HepG2 (cell line): ENCODE measurements around the gene GCM1. TPM values are rescaled to one million over a fixed set of nuclear protein-coding genes. Genes with fewer than 3 reads are reported as not detected.

Experiments used
- BCLAF1 ChIP-seq: fragments of 450-650 bp; IDR thresholded peaks from 2 replicates; pipeline ENCODE4 v1.6.1; 2017; ENCODE audit warnings: mild to moderate bottlenecking
- CCAR2 ChIP-seq: fragments of 200-400 bp; formaldehyde crosslinking; optimal IDR thresholded peaks from 2 replicates; pipeline ENCODE3; 2018; ENCODE audit warnings: low read depth, mild to moderate bottlenecking, low read length, moderate library complexity
- HMG20B ChIP-seq: conservative IDR thresholded peaks from 2 replicates; pipeline ENCODE4 v1.6.1; 2016; ENCODE audit warnings: missing genetic modification reagents, missing compliant biosample characterization
- HNRNPLL ChIP-seq: fragments of 200-400 bp; formaldehyde crosslinking; IDR thresholded peaks from 2 replicates; pipeline ENCODE4 v1.6.1; 2017; ENCODE audit warnings: mild to moderate bottlenecking, low read depth, low read length; ENCODE audit not compliant: poor library complexity, severe bottlenecking
- JUND ChIP-seq: sonication (generic); formaldehyde crosslinking; IDR thresholded peaks from 2 replicates; pipeline ENCODE4 v1.8.0; 2022; ENCODE audit warnings: mild to moderate bottlenecking, missing genetic modification reagents
- LBX2 ChIP-seq: sonication (generic); formaldehyde crosslinking; IDR thresholded peaks from 2 replicates; pipeline ENCODE4 v1.5.0; 2020; ENCODE audit warnings: missing genetic modification reagents, mild to moderate bottlenecking, borderline replicate concordance
- MED13 ChIP-seq: sonication (generic); formaldehyde crosslinking; IDR thresholded peaks from 2 replicates; pipeline ENCODE4 v1.5.0; 2020; ENCODE audit warnings: missing genetic modification reagents
- NCOR1 ChIP-seq: fragments of 200-600 bp; sonication (generic); IDR thresholded peaks from 2 replicates; pipeline ENCODE4 v1.7.0; 2017; ENCODE audit warnings: antibody characterized with exemption, low read length, borderline replicate concordance
- PBX2 ChIP-seq: IDR thresholded peaks from 2 replicates; pipeline ENCODE4 v1.6.1; 2016; ENCODE audit warnings: control low read depth
- ZNF180 ChIP-seq: sonication (generic); formaldehyde crosslinking; IDR thresholded peaks from 2 replicates; pipeline ENCODE4 v1.4.0; 2020; ENCODE audit warnings: low read depth, missing genetic modification reagents, borderline replicate concordance
- ZNF432 ChIP-seq: sonication (generic); formaldehyde crosslinking; IDR thresholded peaks from 2 replicates; pipeline ENCODE4 v1.5.0; 2020; ENCODE audit warnings: missing genetic modification reagents, mild to moderate bottlenecking, borderline replicate concordance
- ZNF530 ChIP-seq: sonication (generic); formaldehyde crosslinking; IDR thresholded peaks from 2 replicates; pipeline ENCODE4 v1.5.0; 2020; ENCODE audit warnings: low read depth, mild to moderate bottlenecking, missing genetic modification reagents
- polyA plus RNA-seq, 8 experiments: library from polyadenylated mRNA; depleted of rRNA in 3 of 8; stranded (reverse) in 7 of 8; unstranded in 1 of 8; fragments of >200 nt; fragmentation: Illumina TruSeq in 4 of 8; extraction: Trizol in 4 of 8; gene quantifications; 2 replicates each; pipeline versions ENCODE4 v1.2.1 to v1.2.3, GENCODE V29; 2011 to 2016; ENCODE audit warnings: low read depth in 4 of 8, missing spikeins in 1 of 8, mixed read lengths in 1 of 8; ENCODE audit not compliant: insufficient read depth in 1 of 8
- total RNA-seq, 5 experiments: library from RNA; depleted of rRNA; stranded (reverse); fragments of >200 nt; fragmentation: Illumina TruSeq; extraction: Trizol; gene quantifications; 2 replicates each; pipeline ENCODE4 v1.2.3, GENCODE V29; 2016; ENCODE audit warnings: low read depth in 1 of 5
- TF ChIP-seq, protein P1 (sequence below): sonication (generic); formaldehyde crosslinking; IDR thresholded peaks from 2 replicates; pipeline ENCODE4 v1.4.0; 2020; ENCODE audit warnings: missing genetic modification reagents
- TF ChIP-seq, protein P2 (sequence below): sonication (generic); formaldehyde crosslinking; IDR thresholded peaks from 2 replicates; pipeline ENCODE4 v1.5.0; 2020; ENCODE audit warnings: missing genetic modification reagents
- TF ChIP-seq, protein P3 (sequence below): sonication (generic); formaldehyde crosslinking; IDR thresholded peaks from 2 replicates; pipeline ENCODE4 v1.4.0; 2020; ENCODE audit warnings: mild to moderate bottlenecking, missing genetic modification reagents
- TF ChIP-seq, protein P4 (sequence below): sonication (generic); formaldehyde crosslinking; IDR thresholded peaks from 2 replicates; pipeline ENCODE4 v1.5.0; 2020; ENCODE audit warnings: mild to moderate bottlenecking, missing genetic modification reagents

Gene GCM1
- total and polyA plus RNA-seq, 2 of the 13 experiments (the other 11 are each of a cell fraction or from before 2014, with no cell fraction given): 0.04 to 0.13 TPM

DNA sequence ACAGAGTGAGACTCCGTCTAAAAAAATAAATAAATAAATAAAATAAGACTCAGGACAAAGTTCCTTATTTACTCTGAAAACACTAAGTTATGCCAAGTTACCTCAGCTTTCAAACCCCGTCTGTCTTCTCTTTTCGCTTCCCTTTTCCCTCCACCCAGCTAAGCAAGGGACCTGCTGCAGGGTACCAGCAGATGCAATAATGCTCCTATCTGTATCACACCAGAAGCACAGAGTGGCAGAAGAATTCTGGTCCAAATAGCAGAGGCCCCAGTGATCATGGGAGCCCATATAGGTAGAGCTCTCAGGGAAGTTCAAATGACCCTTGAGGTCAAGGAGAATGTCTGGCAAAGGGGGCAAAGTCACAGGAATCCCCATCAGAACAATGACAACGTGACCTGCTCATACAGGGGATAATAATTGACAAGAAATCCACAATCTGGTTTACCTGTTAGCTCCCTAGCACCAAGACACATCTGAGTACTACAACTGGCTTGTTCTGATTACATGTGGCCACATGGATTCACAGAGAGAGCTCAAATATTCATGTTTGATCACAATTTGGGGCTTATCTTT is 8.7 kb downstream of the GCM1 start (continued):
- TF ChIP-seq, protein P1, sequence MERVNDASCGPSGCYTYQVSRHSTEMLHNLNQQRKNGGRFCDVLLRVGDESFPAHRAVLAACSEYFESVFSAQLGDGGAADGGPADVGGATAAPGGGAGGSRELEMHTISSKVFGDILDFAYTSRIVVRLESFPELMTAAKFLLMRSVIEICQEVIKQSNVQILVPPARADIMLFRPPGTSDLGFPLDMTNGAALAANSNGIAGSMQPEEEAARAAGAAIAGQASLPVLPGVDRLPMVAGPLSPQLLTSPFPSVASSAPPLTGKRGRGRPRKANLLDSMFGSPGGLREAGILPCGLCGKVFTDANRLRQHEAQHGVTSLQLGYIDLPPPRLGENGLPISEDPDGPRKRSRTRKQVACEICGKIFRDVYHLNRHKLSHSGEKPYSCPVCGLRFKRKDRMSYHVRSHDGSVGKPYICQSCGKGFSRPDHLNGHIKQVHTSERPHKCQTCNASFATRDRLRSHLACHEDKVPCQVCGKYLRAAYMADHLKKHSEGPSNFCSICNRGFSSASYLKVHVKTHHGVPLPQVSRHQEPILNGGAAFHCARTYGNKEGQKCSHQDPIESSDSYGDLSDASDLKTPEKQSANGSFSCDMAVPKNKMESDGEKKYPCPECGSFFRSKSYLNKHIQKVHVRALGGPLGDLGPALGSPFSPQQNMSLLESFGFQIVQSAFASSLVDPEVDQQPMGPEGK (CRISPR knock-in tag): no peak; the same call in 1 of the 2 replicates
- no peak for TF ChIP-seq CCAR2
- TF ChIP-seq, protein P2, sequence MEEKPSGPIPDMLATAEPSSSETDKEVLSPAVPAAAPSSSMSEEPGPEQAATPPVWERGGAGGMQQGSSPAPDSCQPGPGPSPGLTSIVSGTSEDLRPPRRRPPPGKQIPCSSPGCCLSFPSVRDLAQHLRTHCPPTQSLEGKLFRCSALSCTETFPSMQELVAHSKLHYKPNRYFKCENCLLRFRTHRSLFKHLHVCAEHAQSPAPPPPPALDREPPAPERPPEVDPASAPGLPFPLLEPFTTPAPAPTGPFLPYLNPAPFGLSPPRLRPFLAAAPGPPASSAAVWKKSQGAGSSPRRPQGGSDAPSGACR: no peak
- TF ChIP-seq ZNF432: no peak
- TF ChIP-seq ZNF180 (CRISPR knock-in tag): no peak
- no peak for TF ChIP-seq PBX2
- TF ChIP-seq, protein P3, sequence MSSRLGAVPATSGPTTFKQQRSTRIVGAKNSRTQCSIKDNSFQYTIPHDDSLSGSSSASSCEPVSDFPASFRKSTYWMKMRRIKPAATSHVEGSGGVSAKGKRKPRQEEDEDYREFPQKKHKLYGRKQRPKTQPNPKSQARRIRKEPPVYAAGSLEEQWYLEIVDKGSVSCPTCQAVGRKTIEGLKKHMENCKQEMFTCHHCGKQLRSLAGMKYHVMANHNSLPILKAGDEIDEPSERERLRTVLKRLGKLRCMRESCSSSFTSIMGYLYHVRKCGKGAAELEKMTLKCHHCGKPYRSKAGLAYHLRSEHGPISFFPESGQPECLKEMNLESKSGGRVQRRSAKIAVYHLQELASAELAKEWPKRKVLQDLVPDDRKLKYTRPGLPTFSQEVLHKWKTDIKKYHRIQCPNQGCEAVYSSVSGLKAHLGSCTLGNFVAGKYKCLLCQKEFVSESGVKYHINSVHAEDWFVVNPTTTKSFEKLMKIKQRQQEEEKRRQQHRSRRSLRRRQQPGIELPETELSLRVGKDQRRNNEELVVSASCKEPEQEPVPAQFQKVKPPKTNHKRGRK (CRISPR knock-in tag): no peak
- no peak for TF ChIP-seq NCOR1
- TF ChIP-seq HNRNPLL: no peak
- TF ChIP-seq HMG20B (CRISPR knock-in tag): no peak
- TF ChIP-seq JUND (CRISPR knock-in tag): no peak
- TF ChIP-seq, protein P4, sequence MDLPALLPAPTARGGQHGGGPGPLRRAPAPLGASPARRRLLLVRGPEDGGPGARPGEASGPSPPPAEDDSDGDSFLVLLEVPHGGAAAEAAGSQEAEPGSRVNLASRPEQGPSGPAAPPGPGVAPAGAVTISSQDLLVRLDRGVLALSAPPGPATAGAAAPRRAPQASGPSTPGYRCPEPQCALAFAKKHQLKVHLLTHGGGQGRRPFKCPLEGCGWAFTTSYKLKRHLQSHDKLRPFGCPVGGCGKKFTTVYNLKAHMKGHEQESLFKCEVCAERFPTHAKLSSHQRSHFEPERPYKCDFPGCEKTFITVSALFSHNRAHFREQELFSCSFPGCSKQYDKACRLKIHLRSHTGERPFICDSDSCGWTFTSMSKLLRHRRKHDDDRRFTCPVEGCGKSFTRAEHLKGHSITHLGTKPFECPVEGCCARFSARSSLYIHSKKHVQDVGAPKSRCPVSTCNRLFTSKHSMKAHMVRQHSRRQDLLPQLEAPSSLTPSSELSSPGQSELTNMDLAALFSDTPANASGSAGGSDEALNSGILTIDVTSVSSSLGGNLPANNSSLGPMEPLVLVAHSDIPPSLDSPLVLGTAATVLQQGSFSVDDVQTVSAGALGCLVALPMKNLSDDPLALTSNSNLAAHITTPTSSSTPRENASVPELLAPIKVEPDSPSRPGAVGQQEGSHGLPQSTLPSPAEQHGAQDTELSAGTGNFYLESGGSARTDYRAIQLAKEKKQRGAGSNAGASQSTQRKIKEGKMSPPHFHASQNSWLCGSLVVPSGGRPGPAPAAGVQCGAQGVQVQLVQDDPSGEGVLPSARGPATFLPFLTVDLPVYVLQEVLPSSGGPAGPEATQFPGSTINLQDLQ (CRISPR knock-in tag): no peak
- no peak for TF ChIP-seq MED13 (CRISPR knock-in tag)
- no peak for TF ChIP-seq ZNF530 (CRISPR knock-in tag)
- TF ChIP-seq LBX2 (CRISPR knock-in tag): no peak
- no peak for TF ChIP-seq BCLAF1
